ENCODE measurements around the gene AVL9.

GRCh38 chr7:32477649-32477980 lies 17.7 kb upstream of the AVL9 start:
- TF ChIP-seq POLR2A (IDR thresholded peaks at IDR 0.05; ENCODE audit: low read depth, low read length) (no peak), CHD1 (IDR thresholded peaks at IDR 0.05; ENCODE audit: low read depth, low read length) (no peak), USF2 (IDR thresholded peaks at IDR 0.05; ENCODE audit: low read depth, low read length) (no peak), MXI1 (IDR thresholded peaks at IDR 0.05; ENCODE audit: borderline replicate concordance, low read depth, low read length) (no peak), CEBPB (IDR thresholded peaks at IDR 0.05; ENCODE audit: low read depth, low read length) (no peak), CTCF (conservative IDR thresholded peaks at IDR 0.05; ENCODE audit: low read depth, low read length) (no peak), FOS (IDR thresholded peaks at IDR 0.05; ENCODE audit: low read depth, low read length) (no peak), NFE2L2 (IDR thresholded peaks at IDR 0.05; ENCODE audit: low read depth, low read length) (no peak), BHLHE40 (IDR thresholded peaks at IDR 0.05; ENCODE audit: low read depth, low read length) (no peak), SMC3 (IDR thresholded peaks at IDR 0.05; ENCODE audit: low read depth, low read length) (no peak)

Data from IMR-90 (cell line).